HFF-Myc (cell line): Measurements from ENCODE around the gene CNPY3.
A peak's percentile ranks its signal among the peaks of the same experiment; 100 is the strongest.

Source experiments
- DNase-seq: peaks from one replicate; pipeline ENCODE4 v3.0.0-alpha.2; 2011; ENCODE audit warnings: low read depth; ENCODE audit errors: extremely low read depth
- H3K4me3 ChIP-seq: replicated peaks from 2 replicates; pipeline ENCODE4 v1.5.1; 2011; ENCODE audit warnings: low read depth, mild to moderate bottlenecking, control low read depth, low read length
- TF ChIP-seq, protein P1 (sequence below): IDR thresholded peaks from 2 replicates; pipeline ENCODE4 v1.5.1; 2012; ENCODE audit warnings: mild to moderate bottlenecking, low read depth, low read length, control low read depth; ENCODE audit errors: missing control alignments

CNPY3 gene

DNA sequence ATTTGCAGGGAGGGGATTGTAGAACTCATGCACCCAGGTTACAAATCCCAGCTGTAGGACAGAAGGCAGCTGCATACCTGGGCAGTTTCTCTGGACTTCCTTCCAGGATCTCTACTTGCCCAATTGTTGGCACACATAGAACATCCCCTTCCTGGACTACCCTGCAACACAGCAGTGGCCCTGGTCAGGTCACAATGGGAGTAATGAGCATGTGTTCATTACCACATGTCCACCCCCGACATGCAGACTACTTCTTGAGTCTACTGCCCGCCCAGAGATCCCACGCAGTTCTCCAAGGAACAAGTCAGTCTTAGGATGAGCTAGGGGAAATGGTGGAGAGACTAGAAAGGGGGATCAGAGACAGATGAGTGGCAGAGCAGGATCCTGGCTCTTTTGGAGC is 44.6 kb downstream of the CNPY3 start:
- no peak for DNase-seq
- TF ChIP-seq, protein P1, sequence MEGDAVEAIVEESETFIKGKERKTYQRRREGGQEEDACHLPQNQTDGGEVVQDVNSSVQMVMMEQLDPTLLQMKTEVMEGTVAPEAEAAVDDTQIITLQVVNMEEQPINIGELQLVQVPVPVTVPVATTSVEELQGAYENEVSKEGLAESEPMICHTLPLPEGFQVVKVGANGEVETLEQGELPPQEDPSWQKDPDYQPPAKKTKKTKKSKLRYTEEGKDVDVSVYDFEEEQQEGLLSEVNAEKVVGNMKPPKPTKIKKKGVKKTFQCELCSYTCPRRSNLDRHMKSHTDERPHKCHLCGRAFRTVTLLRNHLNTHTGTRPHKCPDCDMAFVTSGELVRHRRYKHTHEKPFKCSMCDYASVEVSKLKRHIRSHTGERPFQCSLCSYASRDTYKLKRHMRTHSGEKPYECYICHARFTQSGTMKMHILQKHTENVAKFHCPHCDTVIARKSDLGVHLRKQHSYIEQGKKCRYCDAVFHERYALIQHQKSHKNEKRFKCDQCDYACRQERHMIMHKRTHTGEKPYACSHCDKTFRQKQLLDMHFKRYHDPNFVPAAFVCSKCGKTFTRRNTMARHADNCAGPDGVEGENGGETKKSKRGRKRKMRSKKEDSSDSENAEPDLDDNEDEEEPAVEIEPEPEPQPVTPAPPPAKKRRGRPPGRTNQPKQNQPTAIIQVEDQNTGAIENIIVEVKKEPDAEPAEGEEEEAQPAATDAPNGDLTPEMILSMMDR: no peak
- no peak overlapping the region for H3K4me3 ChIP-seq

DNA sequence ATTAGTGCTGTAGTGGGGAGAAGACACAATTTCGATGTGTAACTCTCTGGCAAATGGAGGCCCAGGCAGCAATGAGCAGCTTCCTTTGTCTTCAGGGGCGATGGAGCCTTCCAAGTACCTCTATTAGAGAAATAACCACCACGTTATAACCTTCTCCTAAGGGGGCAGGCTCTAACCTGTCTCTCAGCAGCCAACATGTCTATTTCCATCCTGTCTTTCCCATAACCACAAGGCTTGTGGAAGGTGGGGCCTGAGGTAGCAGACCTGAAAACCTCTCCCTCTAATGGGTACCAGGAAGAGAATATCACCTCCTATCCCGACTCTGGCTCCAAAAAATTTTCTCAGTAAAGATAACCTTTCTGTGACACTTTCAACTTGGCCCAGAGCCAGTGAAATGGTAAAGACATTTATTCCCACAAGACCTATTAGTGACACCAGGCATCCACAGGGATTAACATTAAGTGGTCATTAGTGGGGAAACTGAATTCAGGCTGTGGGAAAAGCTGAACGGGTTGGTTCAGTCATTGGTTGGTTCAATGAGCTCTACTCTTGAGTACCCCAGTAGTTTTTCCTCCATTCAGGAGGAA is 45.7 kb downstream of the CNPY3 start:
- TF ChIP-seq, protein P1: no peak
- DNase-seq: no peak
- H3K4me3 ChIP-seq: no peak overlapping the region

DNA sequence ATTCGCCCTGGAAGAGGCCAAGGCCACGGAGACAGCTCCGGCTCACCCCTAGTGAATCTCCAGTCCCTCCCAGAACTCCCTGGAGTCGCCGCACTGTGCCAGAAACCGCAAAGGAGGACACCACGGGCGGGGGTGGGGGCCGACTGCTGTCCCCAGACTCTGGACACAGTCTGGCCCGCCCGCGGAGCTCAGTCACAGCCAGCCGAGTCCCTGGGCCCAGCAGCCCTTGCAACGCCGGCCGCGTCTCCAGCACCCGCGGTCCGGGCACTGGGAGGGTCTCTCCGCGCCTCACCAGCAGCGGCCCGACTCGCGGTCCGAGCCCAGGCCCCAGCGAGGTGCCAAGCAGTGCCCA is 49.2 kb downstream of the CNPY3 start:
- DNase-seq: no peak
- TF ChIP-seq, protein P1: no peak
- H3K4me3 ChIP-seq: peak overlapping the region; percentile 76

DNA sequence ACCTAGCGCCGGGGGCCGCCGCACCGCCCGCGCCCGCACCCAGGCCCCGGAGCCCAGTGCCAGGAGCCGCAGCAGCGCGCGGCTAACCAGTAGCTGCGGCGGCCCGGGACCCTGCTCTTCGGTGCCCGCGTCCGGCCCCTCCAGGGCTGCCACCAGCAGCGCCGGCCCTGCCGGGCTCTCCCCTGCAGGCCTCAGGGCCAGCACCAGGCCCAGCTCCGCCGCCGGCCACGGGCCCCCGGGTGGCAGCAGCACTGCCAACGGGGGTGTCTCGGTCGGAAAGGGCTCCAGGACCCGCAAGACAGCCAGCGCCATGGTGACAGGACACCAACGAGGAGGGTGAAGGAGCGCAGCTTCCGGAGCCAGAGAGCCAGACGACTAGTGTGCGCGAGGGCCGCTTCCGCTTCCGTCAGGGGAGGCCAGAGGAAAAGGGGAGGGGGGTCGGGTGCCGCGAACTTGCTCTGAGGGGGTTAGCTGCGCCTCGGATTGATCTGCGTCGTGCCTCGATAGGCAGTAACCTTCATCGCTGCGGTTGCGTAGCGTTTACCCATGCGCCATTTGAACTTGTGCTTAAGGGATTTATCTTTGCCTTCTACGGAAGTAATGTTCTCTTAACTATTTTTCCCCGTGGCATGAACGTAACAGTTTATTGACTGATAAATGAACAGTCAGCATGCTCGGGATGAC is 49.7 kb downstream of the CNPY3 start, which contains the start of gene PEX6:
Gene PEX6 (minus strand): TSS at position 343 of the 684 bp plus-strand sequence. CDS start 31 bp downstream, at position 312.
- peak within 1 kb of the TSS; percentile 76 for H3K4me3 ChIP-seq
- TF ChIP-seq, protein P1: no peak
- DNase-seq: peak; percentile 47

DNA sequence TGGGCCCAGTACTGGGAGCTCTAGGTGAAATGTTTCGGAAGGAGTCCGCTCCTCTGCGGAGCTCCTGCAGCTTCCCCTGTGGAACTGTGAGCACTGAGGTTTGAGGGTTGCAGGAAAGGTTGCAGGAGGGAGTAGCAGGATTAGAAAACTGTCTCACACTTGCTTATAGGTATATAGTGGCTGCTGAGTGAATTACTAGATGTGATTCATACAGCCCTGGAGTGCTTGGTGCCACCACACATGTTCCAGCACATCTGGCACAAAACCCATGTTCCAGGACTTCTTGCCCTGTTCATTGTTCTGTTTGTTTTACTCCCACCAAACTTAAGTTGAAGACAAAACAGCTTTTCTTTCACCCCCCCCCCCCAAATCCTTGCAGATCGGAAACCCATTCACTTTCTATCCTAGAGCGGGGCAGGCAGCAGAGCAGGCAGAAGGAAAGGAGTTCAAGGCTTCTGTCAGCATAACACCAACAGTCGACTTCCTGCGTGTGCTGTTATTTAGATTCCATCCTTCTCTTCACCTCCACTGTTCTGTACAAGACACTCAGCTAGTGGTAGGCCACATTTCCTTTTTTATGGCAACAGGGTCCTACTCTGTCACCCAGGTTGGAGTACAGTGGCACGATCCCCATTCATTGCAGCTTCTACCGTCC is 50.4 kb downstream of the CNPY3 start:
- DNase-seq: peak; percentile 52
- TF ChIP-seq, protein P1: no peak
- peak overlapping the region; percentile 76 for H3K4me3 ChIP-seq

- no peak overlapping the region for H3K4me3 ChIP-seq
- TF ChIP-seq, protein P1: no peak
- no peak for DNase-seq
These were observed 52.6 kb downstream of the CNPY3 start for GRCh38 chr6:42981836-42982235.
